Right atrium auricular region (tissue), 2 donors: ENCODE results near the gene AIFM2. TPM values are rescaled to one million over a fixed set of nuclear protein-coding genes. Genes with fewer than 3 reads are reported as not detected.

Experiments
- DNase-seq: peaks from one replicate; pipeline ENCODE4 v3.0.0-alpha.2; 2019; ENCODE audit warnings: low spot score
- H3K27ac ChIP-seq, 2 donors: fragments of 200-600 bp; sonication (generic); 1 replicate in 1 of 2; 2 replicates in 1 of 2; pipeline ENCODE4 v1.5.1; 2016 to 2019
- H3K27me3 ChIP-seq, 2 donors: fragments of 200-600 bp; sonication (generic); one replicate each; pipeline versions ENCODE4 v1.5.1 to v1.6.0; 2017 to 2019
- H3K36me3 ChIP-seq: fragments of 200-600 bp; sonication (generic); one replicate; pipeline ENCODE4 v1.5.1; 2016
- H3K4me1 ChIP-seq, 2 donors: fragments of 200-600 bp; sonication (generic); one replicate each; pipeline versions ENCODE4 v1.5.1 to v1.6.0; 2017 to 2019
- H3K4me3 ChIP-seq, 2 donors: fragments of 200-600 bp; sonication (generic); 1 replicate in 1 of 2; 2 replicates in 1 of 2; pipeline ENCODE4 v1.5.1; 2017 to 2019; ENCODE audit warnings: mild to moderate bottlenecking in 1 of 2, moderate library complexity in 1 of 2
- H3K9me3 ChIP-seq, 2 donors: fragments of 200-600 bp; sonication (generic); one replicate each; pipeline ENCODE4 v1.5.1; 2019
- CTCF ChIP-seq, 2 donors: fragments of 200-600 bp; sonication (generic); IDR thresholded peaks; one replicate each; pipeline ENCODE4 v1.5.1; 2019; ENCODE audit warnings: antibody characterized with exemption in 2 of 2
- total RNA-seq, 2 donors: library from RNA; depleted of rRNA; stranded (reverse); fragments of >200 nt; gene quantifications; one replicate each; pipeline ENCODE4 v1.1.0, GENCODE V29; 2016

Gene AIFM2
- total RNA-seq, 2 donors from 2014 or later: 6.2 to 12.0 TPM

- Histone ChIP-seq H3K4me3 (no peak overlapping the region), H3K27me3 (no peaks in the 10 kb centered on the region), H3K36me3 (peaks cover 35% of the 10 kb centered on the region)
Observed at GRCh38 chr10:70119197-70119596, 13.4 kb downstream of the AIFM2 start.

GRCh38 chr10:70118196-70118595, 14.4 kb downstream of the AIFM2 start:
- Histone ChIP-seq H3K36me3 (peaks cover 45% of the 10 kb centered on the region), H3K4me1 (no peaks in the 10 kb centered on the region), H3K9me3 (no peaks in the 10 kb centered on the region), H3K27ac (no peak overlapping the region), H3K27me3 (no peaks in the 10 kb centered on the region), H3K4me3 (no peak overlapping the region)
- TF ChIP-seq CTCF (IDR thresholded peaks at IDR 0.05): no peak
- no peak for DNase-seq

More at GRCh38 chr10:70119197-70119596, 13.4 kb downstream of the AIFM2 start:
- Histone ChIP-seq H3K4me1 (no peaks in the 10 kb centered on the region), H3K27ac (no peak overlapping the region), H3K9me3 (no peaks in the 10 kb centered on the region)
- no peak for TF ChIP-seq CTCF (IDR thresholded peaks at IDR 0.05)
- DNase-seq: no peak

- Histone ChIP-seq H3K4me3 (no peak overlapping the region), H3K9me3 (no peaks in the 10 kb centered on the region), H3K4me1 (no peaks in the 10 kb centered on the region), H3K27me3 (no peaks in the 10 kb centered on the region), H3K36me3 (peaks cover 50% of the 10 kb centered on the region), H3K27ac (no peak overlapping the region)
- TF ChIP-seq CTCF (IDR thresholded peaks at IDR 0.05): no peak
- no peak for DNase-seq
Observed at GRCh38 chr10:70117646-70118045, 15.0 kb downstream of the AIFM2 start.

- H3K4me3 ChIP-seq: no peak overlapping the region
- H3K36me3 ChIP-seq: peaks cover 60% of the 10 kb centered on the region
- TF ChIP-seq CTCF (IDR thresholded peaks at IDR 0.05): peak; percentile 84 to 87
- no peak overlapping the region for H3K27ac ChIP-seq
- no peaks in the 10 kb centered on the region for H3K4me1 ChIP-seq
- no peak for DNase-seq
- no peaks in the 10 kb centered on the region for H3K27me3 ChIP-seq
- no peaks in the 10 kb centered on the region for H3K9me3 ChIP-seq
Observed at GRCh38 chr10:70115948-70116682, 16.5 kb downstream of the AIFM2 start.

GRCh38 chr10:70114902-70115301, 17.7 kb downstream of the AIFM2 start:
- H3K36me3 ChIP-seq: peaks cover 65% of the 10 kb centered on the region
- no peaks in the 10 kb centered on the region for H3K9me3 ChIP-seq
- TF ChIP-seq CTCF (IDR thresholded peaks at IDR 0.05): no peak
- DNase-seq: no peak
- no peaks in the 10 kb centered on the region for H3K27me3 ChIP-seq
- no peak overlapping the region for H3K27ac ChIP-seq
- no peaks in the 10 kb centered on the region for H3K4me1 ChIP-seq
- H3K4me3 ChIP-seq: no peak overlapping the region

GRCh38 chr10:70112071-70112470, 20.6 kb downstream of the AIFM2 start:
- Histone ChIP-seq H3K27ac (no peak overlapping the region), H3K36me3 (peaks cover 55% of the 10 kb centered on the region), H3K4me1 (no peaks in the 10 kb centered on the region), H3K9me3 (no peaks in the 10 kb centered on the region), H3K27me3 (no peaks in the 10 kb centered on the region), H3K4me3 (no peak overlapping the region)
- no peak for TF ChIP-seq CTCF (IDR thresholded peaks at IDR 0.05)
- DNase-seq: no peak
